Left lung (tissue), 10 donors: ENCODE measurements around the gene POU3F1. TPM values are rescaled to one million over a fixed set of nuclear protein-coding genes. Genes with fewer than 3 reads are reported as not detected.

Experiments
- ATAC-seq: fragments of 200-7000 bp; cut with Tn5 transposase; one replicate; pipeline ENCODE4 v1.9.1; 2020; ENCODE audit warnings: moderate library complexity
- DNase-seq, 4 donors: peaks; one replicate each; pipeline ENCODE4 v3.0.0-alpha.2; 2013 to 2020
- H3K27ac ChIP-seq, 2 donors: fragments of 200-600 bp; sonication (generic) in 1 of 2; one replicate each; pipeline versions ENCODE4 v1.5.0 to v1.8.0; 2020 to 2021
- H3K27me3 ChIP-seq, 2 donors: fragments of 200-600 bp; sonication (generic) in 1 of 2; one replicate each; pipeline versions ENCODE4 v1.5.0 to v1.8.0; 2020 to 2021
- H3K36me3 ChIP-seq, 2 donors: fragments of 200-600 bp; sonication (generic) in 1 of 2; one replicate each; pipeline versions ENCODE4 v1.5.0 to v1.8.0; 2020 to 2021
- H3K4me1 ChIP-seq, 2 donors: fragments of 200-600 bp; one replicate each; pipeline ENCODE4 v1.8.0; 2021
- H3K4me3 ChIP-seq, 2 donors: fragments of 200-600 bp; sonication (generic) in 1 of 2; one replicate each; pipeline versions ENCODE4 v1.5.0 to v1.8.0; 2020 to 2021; ENCODE audit warnings: mild to moderate bottlenecking in 1 of 2
- H3K9me3 ChIP-seq, 2 donors: fragments of 200-600 bp; sonication (generic) in 1 of 2; one replicate each; pipeline versions ENCODE4 v1.5.0 to v1.8.0; 2020 to 2021
- intact Hi-C, 2 donors: fragments of 100-400 bp; cut with DNase I; formaldehyde crosslinking; loops; one replicate each; pipeline versions ENCODE4 v1.11.2 to v1.14.2; 2022
- polyA plus RNA-seq, 6 donors: library from polyadenylated mRNA; unstranded; fragments of 120-200 nt; gene quantifications; one replicate each; pipeline ENCODE4 v1.2.1, GENCODE V29; 2013; ENCODE audit not compliant: insufficient read length in 6 of 6
- total RNA-seq, 2 donors: library from RNA; stranded (reverse); fragmentation: NEBNext Ultra II Directional; extraction: Animal tissue kit (Norgen Biotek cat#: 25700); gene quantifications; one replicate each; pipeline ENCODE4 v1.2.1, GENCODE V29; 2021
- TF ChIP-seq, protein P1 (sequence below), 2 donors: fragments of 200-600 bp; sonication (generic) in 1 of 2; IDR thresholded peaks; one replicate each; pipeline versions ENCODE4 v1.5.0 to v1.8.0; 2021; ENCODE audit warnings: antibody characterized with exemption in 2 of 2
- donor health status: DM: no; HTN: yes; CAD: no.
- donor health status: DM: no; HTN: no; CAD: no.

The POU3F1 gene
- total and polyA plus RNA-seq, 8 donors: 0.08 to 0.28 (median 0.13) TPM; not detected in 4

DNA sequence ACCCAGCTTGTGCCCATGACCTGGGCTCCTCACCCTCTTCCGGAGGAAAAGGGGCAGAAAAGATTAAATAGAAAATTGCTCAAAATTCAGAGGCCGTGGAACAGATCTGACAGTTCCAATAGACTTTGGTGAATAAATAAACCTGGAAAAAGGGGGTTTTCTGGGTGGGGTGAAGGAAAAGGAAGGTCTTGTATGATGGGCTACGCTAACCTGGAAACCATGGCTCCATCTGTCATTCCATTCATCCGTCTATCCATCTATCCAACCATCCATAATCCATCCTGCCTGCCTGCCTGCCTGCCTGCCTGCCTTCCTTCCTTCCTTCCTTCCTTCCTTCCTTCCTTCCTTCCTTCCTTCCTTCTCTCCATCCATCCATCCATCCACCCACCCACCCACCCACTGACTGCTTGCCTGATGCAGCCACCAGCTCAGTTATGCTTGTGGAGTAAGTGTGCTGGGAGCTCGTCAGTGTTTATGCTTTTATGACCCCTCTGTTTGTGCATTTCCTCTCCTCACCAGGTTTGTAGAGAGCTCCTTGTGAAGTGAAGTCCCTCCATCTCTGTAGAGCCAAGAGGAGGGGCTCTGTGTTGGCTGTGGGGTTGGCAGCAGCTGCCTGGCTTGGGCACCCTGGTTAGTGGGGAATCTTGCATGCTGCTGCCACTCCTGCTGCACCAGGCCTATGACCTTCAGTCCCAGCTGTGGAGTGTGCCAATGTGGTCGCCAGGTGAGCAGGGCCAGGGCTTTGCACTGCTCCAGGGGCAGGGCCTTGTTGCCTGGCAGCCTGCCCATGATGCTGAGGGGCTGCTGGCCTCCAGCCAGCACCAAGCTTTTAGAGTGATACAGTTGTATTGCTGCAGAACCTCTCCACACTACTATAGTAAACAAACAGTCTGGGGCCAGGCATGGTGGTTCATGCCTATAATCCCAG is 16.0 kb upstream of the POU3F1 start:
- no peak overlapping the region for H3K27ac ChIP-seq
- no peak for DNase-seq
- peaks cover 0 to 13% of the 10 kb centered on the region in 2 donors for H3K27me3 ChIP-seq
- intact Hi-C loops: no loop called here
- no peaks in the 10 kb centered on the region for H3K9me3 ChIP-seq
- H3K36me3 ChIP-seq: no peaks in the 10 kb centered on the region
- no peak overlapping the region for H3K4me3 ChIP-seq
- TF ChIP-seq, protein P1, sequence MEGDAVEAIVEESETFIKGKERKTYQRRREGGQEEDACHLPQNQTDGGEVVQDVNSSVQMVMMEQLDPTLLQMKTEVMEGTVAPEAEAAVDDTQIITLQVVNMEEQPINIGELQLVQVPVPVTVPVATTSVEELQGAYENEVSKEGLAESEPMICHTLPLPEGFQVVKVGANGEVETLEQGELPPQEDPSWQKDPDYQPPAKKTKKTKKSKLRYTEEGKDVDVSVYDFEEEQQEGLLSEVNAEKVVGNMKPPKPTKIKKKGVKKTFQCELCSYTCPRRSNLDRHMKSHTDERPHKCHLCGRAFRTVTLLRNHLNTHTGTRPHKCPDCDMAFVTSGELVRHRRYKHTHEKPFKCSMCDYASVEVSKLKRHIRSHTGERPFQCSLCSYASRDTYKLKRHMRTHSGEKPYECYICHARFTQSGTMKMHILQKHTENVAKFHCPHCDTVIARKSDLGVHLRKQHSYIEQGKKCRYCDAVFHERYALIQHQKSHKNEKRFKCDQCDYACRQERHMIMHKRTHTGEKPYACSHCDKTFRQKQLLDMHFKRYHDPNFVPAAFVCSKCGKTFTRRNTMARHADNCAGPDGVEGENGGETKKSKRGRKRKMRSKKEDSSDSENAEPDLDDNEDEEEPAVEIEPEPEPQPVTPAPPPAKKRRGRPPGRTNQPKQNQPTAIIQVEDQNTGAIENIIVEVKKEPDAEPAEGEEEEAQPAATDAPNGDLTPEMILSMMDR (IDR thresholded peaks at IDR 0.05): no peak
- ATAC-seq: no peak
- no peaks in the 10 kb centered on the region for H3K4me1 ChIP-seq

DNA sequence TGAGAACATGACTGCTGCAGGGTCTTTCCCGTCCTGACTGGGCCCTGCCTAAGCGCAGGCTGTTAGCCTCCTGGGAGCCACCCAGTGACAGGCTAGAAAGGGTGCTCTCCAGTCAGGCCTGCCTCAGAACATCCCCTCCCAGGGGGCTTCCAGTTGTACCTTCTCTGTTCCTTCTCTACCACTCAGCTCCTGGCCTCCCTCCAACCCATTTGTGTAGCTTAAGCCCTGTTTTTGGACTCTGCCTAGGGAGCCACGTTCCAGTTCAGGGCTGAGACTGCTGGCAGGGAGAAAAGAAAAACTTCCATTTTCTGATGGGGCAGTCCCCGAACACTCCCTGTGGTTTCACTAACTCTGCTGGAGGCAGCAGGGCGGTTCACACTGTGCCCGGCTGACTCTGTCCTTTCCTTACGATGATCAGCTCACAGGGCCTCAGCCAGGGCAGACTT is 15.3 kb upstream of the POU3F1 start:
- intact Hi-C loops: no loop called here
- Histone ChIP-seq H3K4me1 (no peaks in the 10 kb centered on the region), H3K9me3 (no peaks in the 10 kb centered on the region), H3K27me3 (peaks cover 0 to 7% of the 10 kb centered on the region in 2 donors), H3K27ac (no peak overlapping the region), H3K4me3 (no peak overlapping the region), H3K36me3 (no peaks in the 10 kb centered on the region)
- TF ChIP-seq, protein P1 (IDR thresholded peaks at IDR 0.05): no peak
- no peak for ATAC-seq
- no peak for DNase-seq

DNA sequence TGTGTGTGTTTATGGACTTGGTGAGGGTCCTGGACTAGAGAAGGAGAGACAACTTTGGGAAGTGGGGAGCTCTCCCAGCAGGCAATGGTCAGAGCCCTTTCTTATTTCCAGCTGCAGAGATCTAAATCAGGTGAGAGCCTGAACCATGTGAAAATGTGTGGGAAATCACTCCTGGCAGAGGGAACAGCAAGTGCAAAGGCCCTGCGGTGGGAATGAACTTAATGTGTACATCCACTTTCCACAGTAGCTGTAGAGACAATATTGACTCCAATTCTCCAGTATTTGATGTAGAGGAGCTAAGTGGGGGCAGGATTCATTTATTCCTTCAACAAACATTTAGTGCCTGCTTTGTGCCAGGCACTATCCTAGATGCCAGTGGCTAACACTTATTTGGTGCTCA is 14.7 kb upstream of the POU3F1 start:
- H3K9me3 ChIP-seq: no peaks in the 10 kb centered on the region
- no peak overlapping the region for H3K4me3 ChIP-seq
- peaks cover 0 to 4% of the 10 kb centered on the region in 2 donors for H3K27me3 ChIP-seq
- H3K36me3 ChIP-seq: no peaks in the 10 kb centered on the region
- no peak for DNase-seq
- TF ChIP-seq, protein P1 (IDR thresholded peaks at IDR 0.05): no peak
- intact Hi-C loops: no loop called here
- no peak overlapping the region for H3K27ac ChIP-seq
- no peak for ATAC-seq
- H3K4me1 ChIP-seq: no peaks in the 10 kb centered on the region

DNA sequence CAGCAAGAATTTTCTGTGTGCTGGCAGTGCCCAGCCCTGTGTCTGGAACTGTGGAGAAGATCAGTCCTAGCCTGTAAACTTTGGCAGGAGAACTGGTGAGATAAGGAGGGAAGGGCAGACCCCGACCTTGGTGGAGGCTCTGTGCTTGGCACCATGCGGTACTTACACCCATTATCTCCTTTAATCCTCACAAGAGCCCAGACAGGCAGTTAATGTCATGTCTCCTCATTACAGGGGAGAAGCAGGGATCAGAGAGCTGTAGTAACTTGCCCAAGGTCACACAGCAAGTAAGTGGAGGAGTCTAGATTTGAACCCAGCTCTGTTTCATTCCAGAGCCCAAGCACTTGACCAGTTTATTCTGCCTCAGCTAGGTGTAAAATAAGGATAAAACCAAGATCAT is 13.9 kb upstream of the POU3F1 start:
- peaks cover 0 to 4% of the 10 kb centered on the region in 2 donors for H3K27me3 ChIP-seq
- H3K9me3 ChIP-seq: no peaks in the 10 kb centered on the region
- H3K4me1 ChIP-seq: no peaks in the 10 kb centered on the region
- DNase-seq (no peak), ATAC-seq (no peak)
- H3K27ac ChIP-seq: no peak overlapping the region
- no peak overlapping the region for H3K4me3 ChIP-seq
- intact Hi-C loops: no loop called here
- TF ChIP-seq, protein P1 (IDR thresholded peaks at IDR 0.05): no peak
- H3K36me3 ChIP-seq: no peaks in the 10 kb centered on the region

DNA sequence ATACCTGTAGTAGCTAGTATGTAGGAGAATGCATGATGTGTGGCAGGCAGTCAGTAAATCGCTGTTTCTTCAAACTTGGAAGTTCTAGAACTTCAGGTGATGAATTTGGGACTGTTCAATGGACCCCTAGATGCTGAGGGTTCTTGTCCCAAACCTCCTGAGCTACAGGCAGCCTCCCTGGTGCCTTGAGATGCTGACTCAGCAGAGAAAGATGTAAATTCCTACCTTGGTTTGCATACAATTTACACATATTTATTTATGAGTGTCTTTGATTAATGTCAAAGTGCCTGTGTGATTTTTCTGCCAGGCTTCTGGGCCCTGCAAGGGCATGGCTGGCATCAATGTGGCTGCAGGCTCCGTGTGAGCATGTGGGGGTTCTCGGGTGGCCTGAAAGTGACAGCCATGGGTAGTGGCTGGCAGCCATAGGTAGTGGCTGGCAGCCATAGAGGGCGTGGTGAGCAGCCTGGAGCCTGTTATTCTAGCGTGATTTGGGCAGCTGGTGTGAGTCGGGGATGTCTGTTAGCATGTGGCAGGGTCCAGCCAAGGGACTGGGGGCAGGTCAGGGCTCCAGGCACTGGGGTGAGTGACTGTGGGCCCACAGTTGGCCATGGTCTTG is 13.2 kb upstream of the POU3F1 start:
- intact Hi-C loops: no loop called here
- H3K4me3 ChIP-seq: no peak overlapping the region
- H3K27me3 ChIP-seq: peaks cover 0 to 11% of the 10 kb centered on the region in 2 donors
- no peaks in the 10 kb centered on the region for H3K4me1 ChIP-seq
- H3K36me3 ChIP-seq: no peaks in the 10 kb centered on the region
- TF ChIP-seq, protein P1 (IDR thresholded peaks at IDR 0.05): no peak
- DNase-seq: no peak
- no peak overlapping the region for H3K27ac ChIP-seq
- no peaks in the 10 kb centered on the region for H3K9me3 ChIP-seq
- no peak for ATAC-seq
